HPDE6-E6E7 (cell line): ENCODE results near the gene PAX5.

Experiments used
- DNase-seq: peaks from one replicate; pipeline ENCODE4 v3.0.0; 2011; ENCODE audit warnings: missing footprints; ENCODE audit errors: extremely low spot score

The PAX5 gene

GRCh38 chr9:36987891-36988290, 46.2 kb downstream of the PAX5 start:
- no peak for DNase-seq

GRCh38 chr9:36987409-36987808, 46.7 kb downstream of the PAX5 start:
- DNase-seq: no peak

- no peak for DNase-seq
Observed at GRCh38 chr9:36986468-36987408, 47.3 kb downstream of the PAX5 start.

- DNase-seq: no peak
Observed at GRCh38 chr9:36985769-36986467, 48.1 kb downstream of the PAX5 start.

- no peak for DNase-seq
Observed at GRCh38 chr9:36985061-36985768, 48.9 kb downstream of the PAX5 start.

- peak; percentile 49 for DNase-seq
Observed at GRCh38 chr9:36980148-36980974, 53.7 kb downstream of the PAX5 start.

- peak; percentile 96 for DNase-seq
Observed at GRCh38 chr9:36976371-36977030, 57.6 kb downstream of the PAX5 start.

- no peak for DNase-seq
Observed at GRCh38 chr9:36974731-36975130, 59.3 kb downstream of the PAX5 start.

- DNase-seq: no peak
Observed at GRCh38 chr9:36971935-36972488, 62.1 kb downstream of the PAX5 start.

- peak; percentile 57 for DNase-seq
Observed at GRCh38 chr9:36970007-36970888, 63.8 kb downstream of the PAX5 start.

GRCh38 chr9:36969216-36969771, 64.8 kb downstream of the PAX5 start:
- DNase-seq: no peak

- DNase-seq: no peak
Observed at GRCh38 chr9:36968574-36969215, 65.4 kb downstream of the PAX5 start.

GRCh38 chr9:36967997-36968396, 66.1 kb downstream of the PAX5 start:
- no peak for DNase-seq

GRCh38 chr9:36966371-36967097, 67.5 kb downstream of the PAX5 start:
- DNase-seq: no peak

- DNase-seq: no peak
Observed at GRCh38 chr9:36964791-36965190, 69.3 kb downstream of the PAX5 start.

- DNase-seq: no peak
Observed at GRCh38 chr9:36963346-36963745, 70.7 kb downstream of the PAX5 start.

GRCh38 chr9:36962691-36963090, 71.4 kb downstream of the PAX5 start:
- DNase-seq: no peak
